ENCODE data around the gene GRHL1.

DNA sequence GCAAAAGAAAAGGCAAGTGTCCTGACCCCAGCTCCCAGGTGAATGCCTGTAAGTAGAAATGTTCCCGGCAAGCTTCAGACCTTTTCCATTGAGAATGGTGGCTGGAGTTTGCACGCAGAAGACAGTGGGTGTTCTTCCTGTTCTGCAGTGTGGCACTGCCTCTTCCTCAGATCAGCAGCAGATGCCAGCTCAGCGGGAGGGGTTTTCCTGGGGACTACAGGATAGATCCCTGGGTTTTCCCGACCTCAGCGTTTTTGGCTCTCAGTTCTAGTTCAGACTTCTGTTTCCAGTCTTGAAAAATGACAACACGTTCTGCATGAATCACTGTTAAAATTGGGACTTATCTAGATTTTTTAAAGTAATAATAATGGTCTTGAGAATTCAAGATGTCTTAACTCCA lies 39.2 kb downstream of the GRHL1 start:
- TF ChIP-seq CTCF (IDR thresholded peaks at IDR 0.05) (no peak), ZFX (IDR thresholded peaks at IDR 0.05; ENCODE audit: borderline replicate concordance) (no peak)
